ENCODE measurements around the gene CAPZB. TPM values are rescaled to one million over a fixed set of nuclear protein-coding genes. Genes with fewer than 3 reads are reported as not detected.

CAPZB gene
- polyA plus RNA-seq, 3 donors: 290 to 504 (median 407) TPM

- Histone ChIP-seq H3K79me2 (ENCODE audit: insufficient read depth, low read length) (no peaks in the 10 kb centered on the region), H3K9me3 (replicated peaks in 1 of 2; ENCODE audit: control insufficient read depth in 1 of 2, insufficient read depth in 1 of 2, low read length in 2 of 2) (no peaks in the 10 kb centered on the region), H3K36me3 (replicated peaks in 1 of 2; ENCODE audit: control insufficient read depth in 1 of 2, insufficient read depth in 2 of 2, low read length in 2 of 2) (peaks cover 36 to 58% of the 10 kb centered on the region in 2 donors), H2AFZ (ENCODE audit: insufficient read depth, low read depth, low read length, poor library complexity, severe bottlenecking) (no peak overlapping the region), H3K9ac (ENCODE audit: insufficient read depth, low read length, poor library complexity, severe bottlenecking) (no peak overlapping the region), H3K4me3 (replicated peaks in 1 of 3; ENCODE audit: low read depth in 2 of 3, low read length in 3 of 3) (no peak overlapping the region), H3K4me2 (replicated peaks; ENCODE audit: extremely low read depth, low read length, poor library complexity, severe bottlenecking) (no peak overlapping the region), H4K20me1 (ENCODE audit: insufficient read depth, low read length) (peaks cover 59% of the 10 kb centered on the region), H3K27me3 (ENCODE audit: control insufficient read depth in 2 of 2, insufficient read depth in 2 of 2, low read length in 2 of 2) (no peaks in the 10 kb centered on the region), H3K27ac (ENCODE audit: low read depth in 1 of 2, low read length in 2 of 2) (no peak overlapping the region), H3K4me1 (ENCODE audit: control insufficient read depth in 1 of 2, insufficient read depth in 2 of 2, low read length in 2 of 2) (no peaks in the 10 kb centered on the region)
- Mint-ChIP-seq H3K27me3 (ENCODE audit: low read depth in 3 of 3) (no peaks in the 10 kb centered on the region), H3K27ac (peak overlapping the region in 1 of 7 donors; percentile 50), H3K36me3 (peaks cover 52 to 67% of the 10 kb centered on the region in 2 donors), H3K4me1 (no peaks in the 10 kb centered on the region), H3K4me3 (no peak overlapping the region), H3K9me3 (peaks cover 0 to 3% (median 0%) of the 10 kb centered on the region in 7 donors)
- no peak for DNase-seq
- 96% methylated on average over 18 of the region's 27 CpGs for WGBS (ENCODE audit: insufficient coverage)
- intact Hi-C loops (cut with micrococcal nuclease): no loop called here
- no peak for TF ChIP-seq CTCF (IDR thresholded peaks at IDR 0.05)
Observed at GRCh38 chr1:19338323-19338762, 147.0 kb downstream of the CAPZB start.

- Histone ChIP-seq H3K79me2 (ENCODE audit: insufficient read depth, low read length) (no peaks in the 10 kb centered on the region), H3K9ac (ENCODE audit: insufficient read depth, low read length, poor library complexity, severe bottlenecking) (no peak overlapping the region), H3K4me3 (replicated peaks in 1 of 3; ENCODE audit: low read depth in 2 of 3, low read length in 3 of 3) (no peak overlapping the region), H2AFZ (ENCODE audit: insufficient read depth, low read depth, low read length, poor library complexity, severe bottlenecking) (no peak overlapping the region), H3K27me3 (ENCODE audit: control insufficient read depth in 2 of 2, insufficient read depth in 2 of 2, low read length in 2 of 2) (no peaks in the 10 kb centered on the region), H3K9me3 (replicated peaks in 1 of 2; ENCODE audit: control insufficient read depth in 1 of 2, insufficient read depth in 1 of 2, low read length in 2 of 2) (no peaks in the 10 kb centered on the region), H4K20me1 (ENCODE audit: insufficient read depth, low read length) (peaks cover 50% of the 10 kb centered on the region), H3K4me2 (replicated peaks; ENCODE audit: extremely low read depth, low read length, poor library complexity, severe bottlenecking) (no peak overlapping the region), H3K4me1 (ENCODE audit: control insufficient read depth in 1 of 2, insufficient read depth in 2 of 2, low read length in 2 of 2) (no peaks in the 10 kb centered on the region), H3K27ac (ENCODE audit: low read depth in 1 of 2, low read length in 2 of 2) (no peak overlapping the region), H3K36me3 (replicated peaks in 1 of 2; ENCODE audit: control insufficient read depth in 1 of 2, insufficient read depth in 2 of 2, low read length in 2 of 2) (peaks cover 27 to 49% of the 10 kb centered on the region in 2 donors)
- no peak for DNase-seq
- intact Hi-C loops (cut with micrococcal nuclease): no loop called here
- H3K36me3 Mint-ChIP-seq: peaks cover 42 to 60% of the 10 kb centered on the region in 2 donors
- no peak overlapping the region for H3K4me3 Mint-ChIP-seq
- WGBS (ENCODE audit: insufficient coverage): 100% methylated on average over 4 of the region's 4 CpGs
- H3K27me3 Mint-ChIP-seq (ENCODE audit: low read depth in 3 of 3): no peaks in the 10 kb centered on the region
- TF ChIP-seq CTCF (IDR thresholded peaks at IDR 0.05): no peak
- no peak overlapping the region for H3K27ac Mint-ChIP-seq
- H3K9me3 Mint-ChIP-seq: peaks cover 0 to 3% (median 0%) of the 10 kb centered on the region in 7 donors
- no peaks in the 10 kb centered on the region for H3K4me1 Mint-ChIP-seq
Observed at GRCh38 chr1:19337289-19337688, 148.1 kb downstream of the CAPZB start.

All from CD14-positive monocyte (primary cell).